Measurements from ENCODE around the gene ZKSCAN8.

- no peak for TF ChIP-seq POLR2AphosphoS5 (IDR thresholded peaks at IDR 0.05; ENCODE audit: borderline replicate concordance, low read depth, low read length)
- TF ChIP-seq FOXP2 (optimal IDR thresholded peaks at IDR 0.05; ENCODE audit: control extremely low read depth, extremely low read length, insufficient read depth) = no peak
Measured at GRCh38 chr6:28137505-28137981, 4.1 kb upstream of the ZKSCAN8 start.

All from SK-N-MC (cell line).